Activated naive CD8-positive, alpha-beta T cell treated with anti-CD3 and anti-CD28 coated beads, Interleukin-2, amount 50 U/mL, for 16 hours (primary cell): ENCODE measurements around the gene EIF4H.
"Not testable (repeated sequence)": the region's sequence is repeated elsewhere in the genome, so short reads cannot be mapped to it uniquely, and the experiment has no call there.

Experiments
- DNase-seq: peaks from one replicate; pipeline ENCODE4 v3.0.0-alpha.2; 2020; ENCODE audit warnings: low read depth, low spot score

The EIF4H gene

GRCh38 chr7:74197449-74198124 is 23.4 kb downstream of the EIF4H start:
- DNase-seq: no peak

GRCh38 chr7:74199551-74200355 is 25.6 kb downstream of the EIF4H start:
- no peak for DNase-seq

GRCh38 chr7:74202841-74203556 is 28.8 kb downstream of the EIF4H start:
- no peak for DNase-seq

GRCh38 chr7:74203956-74204618 is 29.9 kb downstream of the EIF4H start:
- no peak for DNase-seq

GRCh38 chr7:74206052-74206451 is 31.9 kb downstream of the EIF4H start:
- DNase-seq: not testable (repeated sequence)

- peak; percentile 58 for DNase-seq
These were observed 32.5 kb downstream of the EIF4H start for GRCh38 chr7:74206589-74207120.

- no peak for DNase-seq
These were observed 33.4 kb downstream of the EIF4H start for GRCh38 chr7:74207586-74207985.

GRCh38 chr7:74208241-74208640 is 34.1 kb downstream of the EIF4H start:
- DNase-seq: not testable (repeated sequence)

- no peak for DNase-seq
These were observed 38.5 kb downstream of the EIF4H start for GRCh38 chr7:74212661-74213060.

GRCh38 chr7:74214816-74215630 is 40.9 kb downstream of the EIF4H start:
- DNase-seq: no peak

GRCh38 chr7:74215921-74216320 is 41.8 kb downstream of the EIF4H start:
- no peak for DNase-seq

GRCh38 chr7:74216361-74216761 is 42.2 kb downstream of the EIF4H start:
- no peak for DNase-seq

GRCh38 chr7:74217455-74218342 is 43.5 kb downstream of the EIF4H start:
- no peak for DNase-seq

GRCh38 chr7:74218343-74218698 is 44.2 kb downstream of the EIF4H start:
- DNase-seq: no peak

- DNase-seq: no peak
These were observed 45.3 kb downstream of the EIF4H start for GRCh38 chr7:74219416-74219815.

GRCh38 chr7:74220229-74220628 is 46.1 kb downstream of the EIF4H start:
- DNase-seq: no peak

GRCh38 chr7:74221713-74222112 is 47.6 kb downstream of the EIF4H start:
- no peak for DNase-seq

GRCh38 chr7:74222851-74223710 is 48.9 kb downstream of the EIF4H start:
- no peak for DNase-seq
